ENCODE results near the gene NR1I3. TPM values are rescaled to one million over a fixed set of nuclear protein-coding genes. Genes with fewer than 3 reads are reported as not detected.
A peak's percentile ranks its signal among the peaks of the same experiment; 100 is the strongest.

NR1I3 gene, protein sequence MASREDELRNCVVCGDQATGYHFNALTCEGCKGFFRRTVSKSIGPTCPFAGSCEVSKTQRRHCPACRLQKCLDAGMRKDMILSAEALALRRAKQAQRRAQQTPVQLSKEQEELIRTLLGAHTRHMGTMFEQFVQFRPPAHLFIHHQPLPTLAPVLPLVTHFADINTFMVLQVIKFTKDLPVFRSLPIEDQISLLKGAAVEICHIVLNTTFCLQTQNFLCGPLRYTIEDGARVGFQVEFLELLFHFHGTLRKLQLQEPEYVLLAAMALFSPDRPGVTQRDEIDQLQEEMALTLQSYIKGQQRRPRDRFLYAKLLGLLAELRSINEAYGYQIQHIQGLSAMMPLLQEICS
- not detected for polyA plus RNA-seq

DNA sequence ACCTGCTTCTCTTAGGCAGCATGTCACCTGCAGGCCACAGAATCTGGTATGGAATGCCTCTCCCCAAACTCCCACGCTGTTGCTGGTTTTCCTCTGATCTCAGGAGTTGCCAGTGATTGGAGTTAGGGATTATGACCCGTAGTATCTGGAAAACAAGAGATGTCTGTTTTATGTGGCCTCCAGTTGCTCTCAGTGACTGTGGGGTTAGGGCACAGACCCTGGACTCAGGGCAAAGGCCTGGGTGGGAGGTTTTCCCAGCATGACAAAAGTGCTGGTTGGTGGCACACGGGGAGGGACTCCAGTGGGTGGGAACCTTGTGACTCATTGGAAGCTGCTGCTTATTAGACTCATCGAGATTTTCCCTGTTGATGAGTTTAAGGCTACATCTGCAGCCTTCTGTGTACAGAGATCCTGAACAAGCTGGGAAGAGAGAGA, at the start of gene NR1I3:
Gene NR1I3, minus strand, starts transcription at position 165 of the 435 bp plus-strand sequence. CDS start 1,638 bp downstream, outside the sequence.
- Mint-ChIP-seq H3K27ac (no peak within 1 kb of the TSS), H3K36me3 (no peaks in the 10 kb centered on the region), H3K4me1 (peaks cover 0 to 4% (median 3%) of the 10 kb centered on the region in 3 donors), H3K27me3 (peaks cover 6% of the 10 kb centered on the region), H3K4me3 (peak within 1 kb of the TSS in 1 of 4 donors; percentile 52), H3K9me3 (no peaks in the 10 kb centered on the region)

- Mint-ChIP-seq H3K27ac (no peak overlapping the region), H3K4me1 (peaks cover 0 to 9% (median 7%) of the 10 kb centered on the region in 3 donors), H3K9me3 (no peaks in the 10 kb centered on the region), H3K27me3 (peaks cover 4% of the 10 kb centered on the region), H3K36me3 (peaks cover 2% of the 10 kb centered on the region), H3K4me3 (no peak overlapping the region)
Observed at GRCh38 chr1:161287482-161288054, 49.6 kb upstream of the NR1I3 start.

GRCh38 chr1:161285521-161285920, 47.5 kb upstream of the NR1I3 start:
- Mint-ChIP-seq H3K27ac (no peak overlapping the region), H3K4me3 (no peak overlapping the region), H3K27me3 (peaks cover 4% of the 10 kb centered on the region), H3K4me1 (peaks cover 0 to 8% (median 7%) of the 10 kb centered on the region in 3 donors), H3K36me3 (peaks cover 2% of the 10 kb centered on the region), H3K9me3 (no peaks in the 10 kb centered on the region)

DNA sequence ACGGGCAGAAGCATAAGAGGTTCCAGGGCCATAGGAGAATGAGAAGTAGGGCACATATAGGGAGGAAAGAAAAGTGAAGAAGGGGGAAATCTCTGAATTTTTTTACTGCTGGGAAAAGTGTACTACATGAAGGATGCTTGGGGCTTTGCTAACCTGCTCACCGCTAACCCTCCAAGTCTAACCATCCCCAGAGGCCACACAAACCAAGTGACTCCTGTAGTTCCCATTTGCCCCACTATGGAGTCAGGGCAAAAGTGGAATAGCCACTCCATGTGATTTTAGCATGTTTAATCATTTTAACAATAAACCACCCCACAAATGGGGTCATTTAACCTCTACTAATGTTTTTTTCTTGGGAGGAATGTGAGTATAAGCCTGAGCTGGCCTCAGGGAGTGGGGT, 47.1 kb upstream of the NR1I3 start:
- Mint-ChIP-seq H3K27ac (no peak overlapping the region), H3K36me3 (peaks cover 6% of the 10 kb centered on the region), H3K4me3 (no peak overlapping the region), H3K27me3 (peaks cover 6% of the 10 kb centered on the region), H3K9me3 (no peaks in the 10 kb centered on the region), H3K4me1 (peaks cover 0 to 9% (median 7%) of the 10 kb centered on the region in 3 donors)

DNA sequence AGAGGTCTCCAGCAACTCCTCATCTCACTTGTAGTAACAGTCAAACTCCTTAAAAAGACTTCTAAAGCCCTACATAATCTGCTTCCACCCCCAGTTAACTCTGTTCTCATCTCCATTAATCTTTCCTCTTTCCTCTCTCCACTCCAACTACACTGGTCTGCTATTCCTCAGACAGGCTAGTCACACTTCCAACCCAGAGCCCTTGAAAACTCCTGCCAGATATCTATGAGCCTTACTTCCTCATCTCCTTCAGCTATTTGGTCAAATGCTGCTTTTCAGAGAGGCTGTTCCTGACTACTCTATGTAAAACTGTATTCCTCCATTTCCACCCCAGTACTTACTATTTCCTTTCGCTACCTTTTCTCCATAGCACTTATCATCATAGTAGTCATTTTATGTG, 45.0 kb upstream of the NR1I3 start:
- H3K4me3 Mint-ChIP-seq: no peak overlapping the region
- no peak overlapping the region for H3K27ac Mint-ChIP-seq
- no peaks in the 10 kb centered on the region for H3K9me3 Mint-ChIP-seq
- H3K36me3 Mint-ChIP-seq: peaks cover 4% of the 10 kb centered on the region
- H3K4me1 Mint-ChIP-seq: peaks cover 0 to 9% (median 7%) of the 10 kb centered on the region in 3 donors
- peaks cover 6% of the 10 kb centered on the region for H3K27me3 Mint-ChIP-seq

- no peak overlapping the region for H3K27ac Mint-ChIP-seq
- H3K4me3 Mint-ChIP-seq: peak overlapping the region in 1 of 4 donors; percentile 28
- H3K36me3 Mint-ChIP-seq: no peaks in the 10 kb centered on the region
- no peaks in the 10 kb centered on the region for H3K9me3 Mint-ChIP-seq
- peaks cover 10% of the 10 kb centered on the region for H3K27me3 Mint-ChIP-seq
- no peaks in the 10 kb centered on the region for H3K4me1 Mint-ChIP-seq
Observed at GRCh38 chr1:161274874-161275273, 36.9 kb upstream of the NR1I3 start.

GRCh38 chr1:161273402-161273801, 35.4 kb upstream of the NR1I3 start:
- H3K36me3 Mint-ChIP-seq: no peaks in the 10 kb centered on the region
- peaks cover 10% of the 10 kb centered on the region for H3K27me3 Mint-ChIP-seq
- H3K27ac Mint-ChIP-seq: no peak overlapping the region
- no peak overlapping the region for H3K4me3 Mint-ChIP-seq
- peaks cover 0 to under 1% (median 0%) of the 10 kb centered on the region in 3 donors for H3K4me1 Mint-ChIP-seq
- no peaks in the 10 kb centered on the region for H3K9me3 Mint-ChIP-seq

DNA sequence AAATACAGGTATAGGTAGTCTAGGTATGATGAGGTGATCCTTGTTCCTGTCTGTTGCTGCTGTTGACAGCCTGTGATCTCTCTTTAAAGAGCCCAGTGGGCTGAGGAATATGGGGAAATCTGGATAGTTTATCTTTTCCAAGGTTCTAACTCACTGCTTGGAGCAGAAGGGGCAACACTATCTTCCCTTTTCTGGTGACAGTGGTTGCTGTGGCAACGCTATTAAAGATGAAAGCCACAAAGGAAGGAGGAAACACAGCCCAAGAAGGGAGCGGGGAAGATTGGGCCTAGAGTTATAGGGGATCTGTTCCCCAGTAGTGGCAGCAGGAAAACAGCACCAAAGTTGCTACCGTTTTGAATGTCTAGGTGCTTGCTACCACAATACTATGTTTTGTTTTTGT, 29.3 kb upstream of the NR1I3 start:
- no peak overlapping the region for H3K4me3 Mint-ChIP-seq
- no peaks in the 10 kb centered on the region for H3K36me3 Mint-ChIP-seq
- peaks cover 11% of the 10 kb centered on the region for H3K27me3 Mint-ChIP-seq
- no peaks in the 10 kb centered on the region for H3K9me3 Mint-ChIP-seq
- no peak overlapping the region for H3K27ac Mint-ChIP-seq
- H3K4me1 Mint-ChIP-seq: peaks cover 0 to 14% (median 9%) of the 10 kb centered on the region in 3 donors

DNA sequence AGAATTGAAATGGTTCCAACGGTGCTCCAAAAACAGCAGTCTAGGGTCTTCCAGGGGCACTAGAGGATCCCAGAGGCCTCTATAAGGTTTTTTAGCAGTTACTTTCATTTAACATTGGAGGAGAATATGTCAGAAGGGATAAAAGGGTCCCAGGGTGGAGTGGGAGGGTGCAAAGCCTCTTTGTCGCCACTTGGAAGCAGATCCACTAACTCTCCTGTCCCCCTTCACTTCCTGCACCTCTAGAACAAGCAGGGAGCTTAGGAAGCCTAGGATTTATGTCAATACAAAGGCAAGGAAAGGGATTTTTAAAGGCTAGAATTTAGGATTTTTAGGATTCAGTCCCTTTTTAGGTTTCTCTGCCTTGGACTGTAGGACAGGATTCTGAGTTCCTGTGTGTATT, 28.8 kb upstream of the NR1I3 start:
- no peaks in the 10 kb centered on the region for H3K36me3 Mint-ChIP-seq
- H3K4me1 Mint-ChIP-seq: peaks cover 1 to 14% (median 10%) of the 10 kb centered on the region in 3 donors
- H3K9me3 Mint-ChIP-seq: no peaks in the 10 kb centered on the region
- H3K27me3 Mint-ChIP-seq: peaks cover 14% of the 10 kb centered on the region
- no peak overlapping the region for H3K4me3 Mint-ChIP-seq
- no peak overlapping the region for H3K27ac Mint-ChIP-seq

DNA sequence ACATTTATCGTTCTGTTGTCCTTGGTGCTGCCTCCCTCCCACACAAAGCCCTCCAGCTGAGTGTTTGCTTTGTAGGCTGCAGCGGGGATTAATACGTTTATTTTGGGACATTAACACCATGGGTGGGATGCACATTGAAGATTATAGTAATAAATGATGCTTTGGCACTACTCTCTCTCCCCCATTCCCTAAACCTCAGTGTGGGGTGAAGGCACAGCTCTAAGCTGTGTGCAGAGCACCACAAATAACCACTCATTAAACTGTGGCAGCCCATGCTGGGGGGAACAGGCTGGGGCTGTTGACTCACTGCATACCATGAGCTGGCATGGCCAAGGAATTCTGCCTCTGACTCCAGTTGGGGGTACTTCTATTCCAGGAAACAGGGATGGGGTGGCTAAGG, 28.2 kb upstream of the NR1I3 start:
- no peaks in the 10 kb centered on the region for H3K9me3 Mint-ChIP-seq
- H3K36me3 Mint-ChIP-seq: no peaks in the 10 kb centered on the region
- H3K4me3 Mint-ChIP-seq: no peak overlapping the region
- peaks cover 4 to 18% (median 16%) of the 10 kb centered on the region in 3 donors for H3K4me1 Mint-ChIP-seq
- H3K27ac Mint-ChIP-seq: no peak overlapping the region
- peaks cover 20% of the 10 kb centered on the region for H3K27me3 Mint-ChIP-seq

DNA sequence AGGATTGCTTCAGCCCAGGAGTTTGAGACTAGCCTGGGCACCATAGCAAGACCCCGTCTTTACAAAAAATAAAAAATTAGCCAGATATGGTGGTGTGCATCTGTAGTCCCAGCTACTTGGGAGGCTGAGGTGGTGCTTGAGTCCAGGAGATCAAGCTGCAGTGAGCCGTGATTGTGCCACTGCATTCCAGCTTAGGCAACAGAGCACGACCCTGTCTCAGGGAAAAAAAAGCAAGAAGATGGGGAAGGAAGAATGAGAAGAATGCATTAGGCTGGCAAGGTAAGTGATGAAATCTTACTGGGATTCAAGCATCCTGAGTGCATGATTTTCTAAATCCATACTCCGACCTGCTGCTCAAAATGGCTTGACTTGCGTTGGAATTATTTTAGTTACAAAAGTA, 27.3 kb upstream of the NR1I3 start:
- peaks cover 28% of the 10 kb centered on the region for H3K27me3 Mint-ChIP-seq
- H3K9me3 Mint-ChIP-seq: no peaks in the 10 kb centered on the region
- no peaks in the 10 kb centered on the region for H3K36me3 Mint-ChIP-seq
- no peak overlapping the region for H3K4me3 Mint-ChIP-seq
- peaks cover 7 to 24% (median 23%) of the 10 kb centered on the region in 3 donors for H3K4me1 Mint-ChIP-seq
- H3K27ac Mint-ChIP-seq: no peak overlapping the region

DNA sequence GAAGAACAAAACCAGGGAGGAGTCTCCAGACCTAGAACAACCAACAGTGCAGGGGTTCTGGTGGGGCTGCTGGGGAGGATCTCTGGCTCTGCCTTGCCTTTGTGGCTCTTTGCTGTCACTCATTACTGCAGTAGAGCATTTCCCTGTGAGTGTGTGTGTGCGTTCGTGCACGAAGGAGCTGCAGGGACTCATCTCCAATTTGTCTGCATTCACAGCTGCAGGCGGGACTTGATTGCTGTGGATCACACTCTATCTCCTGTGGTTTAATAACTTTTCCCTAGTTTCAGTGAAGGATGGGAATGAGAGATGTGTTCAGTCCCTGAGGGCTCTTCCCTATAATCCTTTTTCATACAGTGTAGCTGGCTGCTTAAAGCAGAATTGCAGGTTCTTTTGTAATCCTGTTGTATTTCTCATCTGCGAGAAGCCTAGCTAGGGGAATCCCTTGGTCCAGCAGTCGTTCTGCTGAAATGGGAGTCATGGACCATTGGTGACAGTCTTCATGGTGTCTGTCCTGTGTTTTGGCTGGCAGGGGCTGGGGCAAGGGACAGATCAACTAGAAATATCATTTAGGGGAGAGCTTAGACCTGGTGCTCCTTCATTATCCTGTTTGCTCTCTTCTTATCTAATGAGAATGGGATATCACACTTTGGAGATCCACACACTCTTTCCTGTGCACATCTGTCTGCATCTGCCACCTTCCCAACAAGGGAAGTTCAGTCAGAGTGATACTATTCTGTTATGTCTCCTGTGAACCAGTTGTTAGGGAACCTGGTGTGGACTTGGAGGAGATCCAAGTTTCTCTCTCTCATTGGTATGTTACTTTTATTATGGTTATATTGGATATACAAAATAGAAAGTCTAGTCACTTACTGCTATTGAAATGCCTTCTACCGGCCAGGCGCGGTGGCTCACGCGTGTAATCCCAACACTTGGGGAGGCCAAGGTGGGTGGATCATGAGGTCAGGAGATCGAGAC, 23.5 kb upstream of the NR1I3 start:
- Mint-ChIP-seq H3K4me3 (peak overlapping the region in 2 of 4 donors; percentile 47 to 49), H3K9me3 (peaks cover 6 to 12% (median 8%) of the 10 kb centered on the region in 3 donors), H3K36me3 (no peaks in the 10 kb centered on the region), H3K27ac (no peak overlapping the region), H3K4me1 (peaks cover 15 to 23% (median 19%) of the 10 kb centered on the region in 3 donors), H3K27me3 (peaks cover 58% of the 10 kb centered on the region)

DNA sequence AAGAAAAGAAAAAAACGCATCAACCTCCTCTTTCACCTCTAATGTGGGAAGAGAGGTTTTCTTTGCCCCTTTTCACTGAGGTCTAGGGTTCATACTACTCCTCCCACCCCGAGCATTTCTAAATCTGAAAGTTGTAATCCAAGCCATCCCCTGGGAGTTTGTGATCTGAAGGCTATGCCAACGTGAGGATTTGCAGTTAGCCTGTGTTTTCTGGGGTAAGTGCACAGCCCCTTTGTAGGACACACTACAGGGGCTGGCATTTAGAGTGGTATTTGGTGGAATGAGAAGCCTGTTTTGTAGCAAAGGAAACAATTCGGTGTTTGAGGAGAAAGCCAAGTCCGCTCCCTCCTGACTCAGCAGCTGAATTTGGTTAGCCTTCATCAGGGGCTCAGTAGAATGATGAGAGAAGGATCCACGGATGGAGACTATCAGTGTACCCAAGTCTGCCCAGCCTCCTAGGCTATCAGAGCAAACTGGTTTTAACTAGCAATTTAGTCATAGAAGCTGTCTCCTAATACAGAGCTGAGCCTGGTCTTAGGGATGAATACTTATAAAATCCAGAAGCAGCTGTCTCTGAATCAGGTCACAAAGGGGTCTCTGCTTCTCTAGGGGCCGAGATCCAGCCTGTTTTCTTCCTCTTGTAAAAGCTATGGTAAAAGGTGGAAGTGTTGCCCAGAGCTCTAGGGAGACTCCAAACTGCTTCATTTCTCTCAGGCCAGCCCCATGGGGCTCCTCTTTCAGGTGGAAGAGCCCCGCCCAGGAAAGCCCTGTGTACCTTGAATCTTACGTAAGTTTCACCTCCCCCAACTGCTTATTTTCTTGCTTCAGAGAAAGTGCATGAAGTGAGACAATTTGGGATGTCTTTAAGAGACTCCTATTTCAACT, 22.6 kb upstream of the NR1I3 start:
- Mint-ChIP-seq H3K9me3 (peaks cover 8 to 21% (median 8%) of the 10 kb centered on the region in 3 donors), H3K27ac (no peak overlapping the region), H3K27me3 (peaks cover 64% of the 10 kb centered on the region), H3K4me1 (peaks cover 15 to 22% (median 19%) of the 10 kb centered on the region in 3 donors), H3K4me3 (peak overlapping the region in 2 of 4 donors; percentile 47 to 54), H3K36me3 (no peaks in the 10 kb centered on the region)

DNA sequence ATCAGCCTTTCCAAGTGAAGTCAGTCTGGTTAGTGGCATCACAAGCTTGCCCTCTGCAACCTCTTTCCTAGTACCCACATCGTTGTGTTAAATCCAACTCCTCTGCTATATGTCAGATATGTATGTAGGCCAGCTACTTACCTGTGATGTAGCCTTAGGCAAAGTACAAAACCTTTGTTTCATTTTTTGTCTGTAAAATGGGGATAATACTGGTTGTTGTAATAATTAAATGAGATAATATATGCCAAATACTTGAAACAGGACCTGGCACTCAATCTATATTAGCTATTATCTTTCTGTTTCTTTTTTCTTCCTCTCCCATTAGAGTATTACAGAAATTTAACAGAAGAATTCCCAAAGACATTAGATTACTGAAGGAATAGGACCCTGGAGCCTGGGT, 21.8 kb upstream of the NR1I3 start:
- peaks cover 2% of the 10 kb centered on the region for H3K36me3 Mint-ChIP-seq
- H3K4me3 Mint-ChIP-seq: peak overlapping the region in 2 of 4 donors; percentile 44 to 60
- H3K4me1 Mint-ChIP-seq: peaks cover 15 to 22% (median 19%) of the 10 kb centered on the region in 3 donors
- peak overlapping the region in 1 of 3 donors; percentile 35 for H3K27ac Mint-ChIP-seq
- H3K9me3 Mint-ChIP-seq: peaks cover 8 to 24% (median 8%) of the 10 kb centered on the region in 3 donors
- peaks cover 62% of the 10 kb centered on the region for H3K27me3 Mint-ChIP-seq

Measured in IgD-negative memory B cell (primary cell).